Activated gamma-delta T cell treated with Interleukin-2 at 50 U/mL for 16 hours (primary cell): ENCODE results near the gene CDH2.

Experiments
- DNase-seq: peaks from one replicate; pipeline ENCODE4 v3.0.0-alpha.2; 2020

The CDH2 gene

DNA sequence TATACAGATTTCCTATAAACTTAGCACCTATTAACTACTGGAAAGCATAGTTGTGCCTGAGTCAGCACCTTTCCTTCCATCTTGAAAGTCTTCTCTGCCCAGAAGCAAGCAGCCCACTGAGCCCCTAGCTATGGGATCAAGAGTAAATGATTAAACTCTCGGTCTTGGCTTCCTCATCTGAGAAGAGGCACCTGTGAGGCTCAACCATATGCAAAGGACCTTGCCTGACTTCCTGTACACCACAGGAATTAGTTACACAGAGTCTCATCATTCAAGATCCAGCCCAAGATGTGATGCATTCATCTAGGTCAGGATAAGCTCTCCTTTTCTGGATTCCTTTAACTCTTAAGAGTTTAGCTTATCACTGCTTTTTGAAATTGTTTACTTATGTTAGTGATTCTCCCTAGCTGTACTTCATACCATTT is 96.0 kb downstream of the CDH2 start:
- no peak for DNase-seq

DNA sequence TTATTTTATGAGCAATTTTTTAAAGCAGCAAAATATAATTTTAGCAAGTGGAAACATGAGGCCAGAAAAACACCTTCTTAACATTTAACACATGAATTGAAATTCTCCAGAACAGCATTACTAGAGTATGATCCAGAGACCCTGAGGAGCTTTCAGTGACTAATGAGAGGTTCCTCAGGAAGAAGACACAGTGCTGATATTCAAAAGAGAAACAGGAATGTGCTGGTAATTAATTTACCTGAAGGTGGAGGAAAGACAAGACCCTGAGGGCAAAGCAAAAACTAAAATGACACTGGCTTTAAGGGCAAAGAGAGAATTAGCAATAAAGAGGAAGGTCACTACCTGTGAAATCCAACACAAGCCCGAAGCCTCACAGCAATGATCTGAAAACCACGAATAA is 97.0 kb downstream of the CDH2 start:
- no peak for DNase-seq

DNA sequence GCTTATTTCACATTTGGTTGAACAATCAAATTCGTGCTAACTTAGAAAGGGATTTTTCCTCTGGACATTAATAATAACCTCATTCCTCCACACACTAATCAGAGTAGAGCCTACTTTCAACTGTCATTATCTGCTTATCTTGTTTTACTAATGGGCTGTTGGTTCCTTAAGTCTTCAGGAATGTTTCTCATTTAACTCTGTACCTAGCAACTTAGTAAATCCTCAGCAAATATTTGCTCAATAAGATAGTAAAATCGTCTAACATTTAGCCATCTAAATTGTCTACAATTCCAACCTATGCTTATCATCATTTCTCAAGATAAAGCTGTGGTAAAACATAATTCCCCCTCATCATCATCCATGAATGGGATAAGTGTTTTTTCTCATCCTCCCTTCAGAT is 98.1 kb downstream of the CDH2 start:
- no peak for DNase-seq

DNA sequence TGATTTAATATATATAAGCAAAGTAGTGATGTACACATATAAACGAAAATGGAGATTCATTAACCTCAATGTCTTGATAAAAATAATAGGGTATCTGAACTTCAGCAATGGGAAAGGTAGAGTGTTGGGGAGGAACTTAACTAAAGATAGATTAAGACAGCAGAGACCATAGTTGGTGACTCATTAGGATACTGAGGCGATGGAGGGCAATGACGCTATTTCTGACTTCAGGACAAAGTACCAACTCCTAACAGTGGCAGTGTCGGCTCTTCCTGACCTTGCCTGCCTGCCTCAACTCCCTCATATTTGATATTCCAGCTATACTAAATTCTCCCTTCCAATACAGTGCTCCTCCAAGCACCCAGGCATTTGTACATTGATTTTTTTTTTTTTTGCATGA is 98.6 kb downstream of the CDH2 start:
- DNase-seq = no peak

DNA sequence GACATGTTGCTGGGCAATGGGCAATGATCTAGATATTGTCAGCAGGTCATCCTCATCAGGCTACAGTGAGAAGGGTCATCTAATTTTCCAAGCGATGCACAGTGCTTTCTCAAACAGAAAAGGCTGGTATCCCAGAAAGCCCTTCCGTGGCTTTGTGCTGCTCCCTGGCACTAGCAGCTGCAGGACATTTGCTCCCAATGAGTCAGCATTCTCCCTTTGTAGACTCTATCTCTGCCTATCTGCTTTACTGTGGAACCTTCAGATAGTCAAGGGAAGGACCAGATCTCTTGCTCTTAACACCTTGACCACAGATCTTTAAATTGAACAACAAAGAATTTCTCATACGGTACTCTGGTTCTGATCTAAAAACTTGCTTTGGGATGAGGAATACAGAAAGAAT is 101.4 kb downstream of the CDH2 start:
- no peak for DNase-seq

DNA sequence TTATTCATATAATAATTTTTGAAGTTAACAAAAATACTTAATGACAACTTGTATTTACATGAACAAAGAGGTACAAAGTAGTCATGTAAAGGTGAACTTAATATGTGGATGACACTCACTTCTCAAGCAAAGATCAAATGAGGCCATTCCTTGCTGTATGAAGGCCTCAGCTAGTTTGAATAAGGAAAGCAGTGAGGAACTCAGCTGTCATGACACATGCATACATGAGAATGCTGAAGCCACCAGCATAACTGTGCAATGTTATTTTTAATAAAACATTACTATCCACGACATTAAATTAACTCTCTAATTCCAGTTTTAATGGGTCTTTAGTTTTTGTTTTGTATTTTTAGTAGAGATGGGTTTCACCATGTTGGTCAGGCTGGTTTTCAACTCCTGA is 102.9 kb downstream of the CDH2 start:
- DNase-seq = no peak

DNA sequence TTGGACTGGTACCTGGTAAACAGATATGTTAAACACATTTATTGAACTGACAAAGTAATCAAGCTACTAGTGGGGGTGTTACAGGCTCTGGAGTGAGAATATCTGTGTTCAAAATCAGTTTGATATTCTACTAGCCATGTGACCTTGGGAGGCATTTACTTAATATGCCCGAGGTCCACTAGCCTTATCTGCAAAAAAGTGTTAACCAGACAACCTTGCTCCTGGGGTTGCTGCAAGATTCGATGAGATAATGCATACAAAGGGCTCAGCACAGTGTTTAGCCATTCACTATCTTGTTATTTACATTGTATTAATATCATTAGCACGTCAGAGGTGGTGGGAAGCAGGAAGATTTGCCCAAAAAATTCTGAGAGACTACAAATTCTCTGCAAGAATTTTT is 103.3 kb downstream of the CDH2 start:
- no peak for DNase-seq

DNA sequence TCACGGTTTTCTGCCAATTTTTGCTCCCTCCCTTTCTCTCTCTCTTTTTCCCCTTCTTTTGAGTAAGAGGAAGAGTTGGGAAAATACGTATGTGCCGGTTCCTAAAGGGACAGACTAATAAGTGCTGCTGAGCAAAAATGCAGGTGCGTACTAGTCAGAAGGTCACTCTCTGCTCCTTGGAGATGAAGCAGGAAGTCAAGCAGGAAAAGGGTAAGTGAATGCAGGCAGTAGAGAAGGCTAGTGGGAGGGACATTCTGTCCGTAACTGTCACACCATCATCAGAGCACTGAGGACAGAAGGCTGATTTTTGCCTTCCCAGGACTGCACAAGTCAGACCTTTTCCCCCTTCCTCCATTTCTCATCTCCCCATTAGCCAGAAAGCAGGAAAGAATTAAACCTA is 105.7 kb downstream of the CDH2 start:
- no peak for DNase-seq

DNA sequence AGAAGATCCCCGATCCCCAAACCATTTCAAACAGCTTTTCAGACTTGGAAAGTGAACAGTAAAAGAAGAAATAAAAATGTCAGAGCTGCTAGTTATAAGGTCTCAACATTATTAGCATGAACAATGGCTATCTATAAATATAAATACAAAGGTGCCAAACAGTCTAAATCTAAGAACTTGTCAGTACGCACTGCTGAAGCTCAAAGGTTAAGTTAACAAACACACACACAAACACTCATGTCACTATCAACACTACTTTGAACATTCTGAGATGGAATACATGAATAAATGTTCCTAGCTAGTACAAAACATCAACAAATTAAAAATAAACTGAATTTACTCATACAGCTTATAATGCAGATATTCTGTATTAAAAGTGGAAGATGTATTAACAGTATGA is 108.7 kb downstream of the CDH2 start:
- no peak for DNase-seq

DNA sequence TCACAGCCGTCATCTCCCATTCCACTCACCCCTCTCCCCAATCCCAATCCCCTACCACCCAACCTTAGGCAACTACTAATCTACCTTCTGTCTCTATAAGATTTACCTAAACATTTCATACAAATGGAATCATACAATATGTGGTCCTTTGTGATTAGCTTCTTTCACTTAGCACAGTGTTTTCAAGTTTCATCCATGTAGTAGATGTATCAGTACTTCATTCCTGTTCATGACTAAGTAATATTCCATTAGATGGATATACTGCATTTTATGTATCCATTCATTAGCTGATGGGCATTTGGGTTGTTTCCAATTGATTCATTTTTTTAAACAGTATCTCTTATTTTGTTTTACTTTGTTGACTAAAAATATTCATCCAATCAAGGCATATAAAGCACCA is 109.6 kb downstream of the CDH2 start:
- DNase-seq = no peak

DNA sequence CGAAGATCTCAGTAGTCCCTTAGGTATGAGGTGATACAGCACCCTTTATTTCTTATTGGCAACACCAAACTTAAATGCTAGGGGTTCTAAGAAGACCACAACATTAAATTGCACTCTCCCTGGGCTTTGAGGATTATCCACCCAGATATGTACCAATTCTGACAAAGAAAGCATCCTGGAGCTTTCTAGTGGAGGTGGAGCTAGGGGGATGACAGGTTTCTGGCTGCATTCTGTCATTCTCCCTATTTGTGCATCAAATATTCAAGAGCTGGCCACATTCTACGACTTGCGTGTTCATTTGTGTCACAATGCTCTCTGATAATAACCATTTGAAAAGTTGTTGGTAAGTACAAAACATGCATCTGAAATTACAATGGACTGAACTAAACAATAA is 111.1 kb downstream of the CDH2 start:
- no peak for DNase-seq

DNA sequence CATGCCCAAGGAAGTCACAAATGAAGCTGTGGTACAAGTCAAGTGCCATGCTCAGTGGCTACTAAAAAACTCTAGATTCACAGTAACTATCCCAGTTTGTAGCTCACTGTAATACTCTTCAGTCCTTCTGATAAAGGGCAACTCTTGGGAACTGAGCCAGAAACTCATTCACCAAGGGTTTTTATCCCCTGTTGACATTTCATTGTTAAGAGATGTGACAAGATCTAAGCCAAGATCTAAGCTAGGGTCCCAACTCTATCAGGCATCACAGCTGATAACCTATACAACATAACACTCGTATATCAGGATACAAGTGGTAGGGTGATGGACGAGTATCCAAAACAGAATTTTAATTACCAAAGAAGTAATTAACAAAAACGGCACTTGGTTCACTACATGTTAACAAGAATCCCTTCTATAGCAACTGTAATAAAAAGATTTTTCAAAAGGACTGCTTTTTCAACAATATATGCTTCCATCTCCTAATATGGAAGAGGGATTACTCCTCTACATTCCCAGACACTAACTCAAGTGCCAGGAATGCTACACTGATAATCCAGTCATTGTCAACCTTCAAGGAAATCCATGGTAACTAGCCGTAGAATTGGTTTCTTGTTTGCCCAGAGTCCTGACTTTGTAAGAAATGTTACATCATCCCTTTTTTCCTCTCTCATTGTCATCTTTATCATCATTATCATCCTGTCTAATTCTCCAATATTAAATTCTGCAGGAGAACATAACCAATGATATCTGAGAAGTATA is 111.7 kb downstream of the CDH2 start:
- DNase-seq = no peak

DNA sequence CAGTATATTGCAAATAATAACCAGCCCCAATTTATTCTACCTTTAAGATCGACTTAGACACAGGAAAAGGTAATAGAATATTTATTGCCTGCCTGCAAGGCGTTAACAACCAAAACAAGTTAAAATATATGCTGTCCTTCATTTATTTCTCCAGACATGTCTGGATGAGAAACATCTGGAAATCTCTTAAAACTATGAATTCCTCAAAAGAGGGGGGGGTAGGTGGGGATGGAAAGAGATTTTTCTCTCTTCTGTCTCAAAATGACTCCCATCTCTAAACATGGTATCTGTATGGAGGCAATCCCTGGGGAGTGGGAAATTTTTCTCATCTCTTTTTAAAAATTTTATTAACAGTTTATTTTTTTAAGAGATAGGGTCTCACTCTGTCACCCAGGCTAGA is 113.0 kb downstream of the CDH2 start:
- DNase-seq = no peak

DNA sequence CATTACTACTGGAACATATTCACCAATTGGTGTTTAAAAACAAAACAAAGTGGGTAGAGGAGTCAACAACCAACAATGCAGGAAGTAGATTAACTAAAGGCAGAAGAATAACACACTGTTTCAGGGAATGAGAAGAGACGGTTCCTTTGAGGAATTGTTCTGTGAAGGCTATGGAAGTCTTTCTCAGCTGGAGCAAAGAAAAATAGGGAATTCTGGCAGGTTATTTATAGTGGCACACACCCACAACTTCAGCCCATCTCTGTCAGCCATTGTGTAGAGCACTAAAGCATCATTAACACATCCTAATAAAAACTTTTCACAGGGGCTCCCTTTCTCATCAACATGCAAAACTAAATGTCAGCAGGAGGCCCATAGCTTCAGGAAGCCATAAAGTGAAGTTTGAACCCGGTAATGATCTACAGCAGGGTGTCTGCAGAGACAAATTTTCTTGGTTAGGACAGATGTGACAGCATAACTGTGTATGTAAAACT is 113.6 kb downstream of the CDH2 start:
- DNase-seq = no peak

DNA sequence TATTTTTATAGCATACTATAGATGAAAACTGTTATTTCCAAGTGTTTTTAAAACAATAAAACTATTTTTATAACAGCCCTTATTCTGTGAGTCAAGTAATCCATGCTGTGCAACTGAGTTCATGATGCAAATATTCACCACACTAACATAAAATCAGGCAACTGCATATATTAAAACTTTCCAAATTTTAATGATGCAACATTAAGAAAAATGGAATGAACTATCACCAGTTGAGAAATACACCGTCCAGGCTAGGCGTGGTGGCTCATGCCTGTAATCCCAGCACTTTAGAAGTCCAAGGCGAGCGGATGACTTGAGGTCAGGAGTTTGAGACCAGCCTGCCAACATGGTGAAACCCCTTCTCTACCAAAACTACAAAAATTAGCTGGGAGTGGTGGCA is 114.5 kb downstream of the CDH2 start:
- no peak for DNase-seq

DNA sequence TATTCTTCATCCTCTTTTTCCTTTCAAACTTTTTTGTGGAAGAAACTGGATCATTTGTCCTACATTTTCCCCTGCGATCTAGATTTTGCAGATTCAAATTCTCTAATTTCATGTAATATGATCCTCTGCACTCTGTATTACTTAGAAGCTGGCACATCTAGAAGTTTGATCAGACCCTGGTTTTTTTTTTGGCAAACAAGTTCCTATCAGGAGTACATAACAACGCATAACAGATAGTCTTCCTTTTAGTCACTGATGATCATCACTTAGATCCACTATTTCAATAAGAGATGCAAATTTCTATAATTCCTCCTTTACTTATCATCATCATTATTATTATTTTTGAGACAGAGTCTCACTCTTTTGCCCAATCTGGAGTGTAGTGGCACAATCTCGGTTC is 117.1 kb downstream of the CDH2 start:
- DNase-seq = no peak

DNA sequence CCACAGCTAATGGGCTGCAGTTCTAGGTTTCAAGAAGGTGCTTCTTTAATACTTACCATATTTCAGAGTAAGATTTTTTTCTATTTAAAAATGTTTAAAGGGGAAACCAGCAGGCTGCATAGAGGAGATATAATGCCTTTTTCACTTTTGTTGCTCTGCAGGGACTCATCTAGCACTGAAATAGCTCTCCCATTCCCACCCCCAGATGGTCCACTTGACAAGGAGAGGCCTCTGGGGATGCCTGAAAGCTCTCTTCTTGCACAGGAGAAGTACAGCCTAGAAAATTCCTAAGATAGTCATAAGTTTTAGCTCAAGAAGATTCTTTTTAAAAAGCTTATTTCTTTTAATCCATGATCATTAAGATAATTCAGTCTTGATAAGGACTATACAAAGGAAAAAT is 126.4 kb downstream of the CDH2 start:
- no peak for DNase-seq

DNA sequence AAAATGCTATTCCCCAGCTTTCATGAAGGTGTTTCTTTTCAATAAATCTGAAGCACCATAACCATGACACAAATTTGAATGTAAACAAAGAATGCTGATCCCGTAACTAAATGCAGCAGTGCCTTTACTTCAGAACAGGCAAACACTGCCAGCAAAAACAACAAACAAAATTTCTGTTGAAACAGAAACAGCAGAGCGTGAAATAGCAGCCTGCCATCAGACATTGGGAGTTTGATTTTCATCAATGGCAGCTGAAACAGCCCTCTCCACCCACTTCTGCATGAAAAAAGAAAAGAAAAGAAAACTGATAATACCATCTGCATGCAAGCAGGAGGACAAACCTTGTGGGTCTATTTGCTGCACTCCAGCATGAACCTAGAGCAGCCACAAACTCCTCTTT is 128.3 kb downstream of the CDH2 start:
- DNase-seq = no peak

DNA sequence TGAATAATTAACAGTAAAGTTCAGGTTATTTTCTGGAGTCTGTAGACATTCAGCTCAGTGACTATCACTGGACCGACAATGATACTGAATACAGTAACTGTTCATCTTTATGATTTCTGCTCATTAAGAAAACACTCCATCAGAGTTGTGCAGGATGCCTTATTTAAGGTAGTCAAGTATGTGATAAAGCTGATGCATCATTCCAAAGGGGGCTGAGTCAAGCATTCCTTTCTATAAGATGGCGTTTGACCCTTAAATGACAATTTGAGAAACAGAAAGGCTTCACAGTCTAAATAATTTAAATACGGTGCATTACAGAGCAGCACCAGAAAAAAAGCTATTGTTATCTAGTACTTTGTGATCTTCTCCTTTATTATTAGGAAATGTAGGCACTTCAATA is 131.1 kb downstream of the CDH2 start:
- no peak for DNase-seq

DNA sequence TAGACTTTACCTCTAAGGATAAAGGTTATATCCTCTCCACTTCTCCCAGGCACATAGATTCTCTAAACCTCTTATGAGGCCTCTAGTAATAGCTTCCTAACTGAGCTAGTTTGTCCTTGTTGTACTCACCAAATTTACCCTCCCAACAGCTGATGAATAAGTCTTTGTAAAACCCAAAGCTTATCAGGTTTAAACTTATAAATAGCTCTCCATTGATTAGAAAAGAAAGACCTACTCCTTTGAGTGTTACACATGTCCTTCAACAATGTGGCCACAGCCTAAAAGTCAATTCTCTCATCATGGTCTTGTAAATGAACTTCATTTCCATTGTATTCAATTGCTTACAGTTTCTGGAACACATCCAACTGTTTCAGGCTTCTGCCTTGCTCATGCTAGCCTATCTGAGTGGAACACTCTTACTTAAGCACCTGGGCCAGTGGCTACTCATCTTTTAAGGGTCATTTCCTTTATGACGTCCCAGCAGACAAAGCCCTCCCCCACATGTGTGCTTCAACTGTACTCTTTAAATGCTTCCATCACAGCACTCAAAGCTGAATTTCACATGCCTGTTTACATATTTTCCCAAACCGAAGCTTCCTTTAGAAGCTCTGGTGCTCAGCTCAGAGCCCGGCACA is 131.6 kb downstream of the CDH2 start:
- no peak for DNase-seq

DNA sequence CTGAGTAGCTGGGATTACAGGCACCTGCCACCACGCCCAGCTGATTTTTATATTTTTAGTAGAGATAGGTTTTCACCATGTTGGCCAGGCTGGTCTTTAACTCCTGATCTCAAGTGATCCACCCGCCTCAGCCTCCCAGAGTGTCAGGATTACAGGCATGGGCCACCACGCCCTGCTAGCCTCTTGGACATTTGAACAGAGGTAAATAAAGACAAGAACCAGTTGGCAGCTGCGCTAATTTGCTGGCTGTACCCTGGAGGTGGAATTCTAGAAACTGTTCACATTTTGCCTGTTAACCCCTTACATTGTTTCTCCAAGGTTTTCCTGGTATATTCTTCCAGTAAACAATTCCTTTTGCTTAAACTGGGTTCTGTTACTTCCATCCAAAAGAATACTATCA is 132.9 kb downstream of the CDH2 start:
- DNase-seq = no peak

DNA sequence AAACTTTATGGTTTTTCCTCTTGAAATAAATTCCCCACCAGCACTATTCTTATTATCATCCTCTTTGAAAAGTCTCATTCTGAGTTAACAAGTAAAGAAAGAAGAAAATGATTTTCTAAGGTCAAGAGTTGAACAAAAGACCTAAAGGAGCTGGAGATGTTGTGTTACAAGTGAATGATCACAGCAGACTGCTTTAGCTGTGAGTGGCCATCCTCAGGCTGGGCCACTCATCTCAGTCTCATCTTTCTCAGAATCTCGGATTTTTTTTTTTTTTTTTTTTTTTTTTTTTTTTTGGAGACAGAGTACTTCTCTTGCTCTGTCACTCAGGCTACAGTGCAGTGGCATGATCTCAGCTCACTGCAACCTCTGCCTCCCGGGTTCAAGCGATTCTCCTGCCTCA is 133.3 kb downstream of the CDH2 start:
- no peak for DNase-seq

DNA sequence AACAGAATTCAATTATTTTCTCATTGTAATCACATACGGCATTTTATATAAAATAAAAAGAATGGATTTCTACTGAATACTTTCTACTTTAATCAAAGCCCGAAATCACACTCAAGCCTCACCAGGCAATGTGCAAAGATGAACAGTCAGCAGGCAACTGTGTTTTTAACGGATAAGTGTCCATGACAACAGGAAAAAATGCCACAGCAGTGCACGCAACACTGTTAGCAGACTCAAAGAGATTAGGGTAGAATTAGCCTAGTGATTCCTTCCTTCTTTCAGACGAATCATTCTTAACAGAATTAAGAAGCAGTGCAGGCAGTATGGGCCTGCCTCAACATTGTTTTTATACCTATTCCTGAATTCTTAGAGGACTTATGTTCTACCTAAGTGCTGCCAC is 135.6 kb downstream of the CDH2 start:
- no peak for DNase-seq

DNA sequence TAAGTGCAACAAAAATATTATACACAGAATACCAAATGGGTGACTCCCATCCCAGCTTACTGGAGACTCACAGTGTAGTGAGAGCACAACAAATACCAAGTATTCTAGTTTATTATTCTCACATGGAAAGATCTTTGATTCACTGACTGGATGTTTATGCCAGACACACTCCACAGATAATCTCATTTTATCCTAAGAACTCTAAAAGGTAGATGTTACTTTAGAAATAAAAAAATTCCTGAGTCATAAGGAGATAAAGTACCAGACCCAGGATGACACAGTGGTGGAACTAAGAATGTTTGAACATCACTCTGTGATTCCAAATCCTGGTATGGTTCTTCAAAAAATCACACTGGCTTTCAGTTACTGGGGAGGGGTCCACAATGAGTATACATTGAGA is 136.2 kb downstream of the CDH2 start:
- DNase-seq = no peak

DNA sequence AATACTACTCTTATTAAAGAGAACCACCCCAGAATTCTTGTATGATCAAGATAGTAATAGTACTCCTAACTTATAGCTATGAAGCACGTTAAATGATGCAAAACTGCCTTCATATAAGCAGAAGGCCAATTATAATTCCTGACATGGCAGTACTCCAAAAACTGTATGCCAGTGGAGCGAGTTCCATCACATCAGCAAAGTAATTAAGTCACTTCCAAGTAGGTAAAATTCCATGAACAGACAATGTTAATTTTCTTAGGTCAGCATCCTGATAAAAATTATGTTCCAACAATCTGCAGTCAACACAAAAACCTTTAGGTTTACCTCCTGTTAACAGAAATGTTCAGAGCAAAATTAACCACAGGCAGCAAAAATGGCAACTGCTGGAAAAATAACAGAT is 136.7 kb downstream of the CDH2 start:
- no peak for DNase-seq
